NCI-H2171 treated with DMSO at 0.1 percent for 48 hours (cell line): ENCODE measurements around the gene CNOT3.

Experiments used
- DNase-seq: peaks from one replicate; lab custom pipeline; 2025; lab: John Stamatoyannopoulos, UW

Gene CNOT3

DNA sequence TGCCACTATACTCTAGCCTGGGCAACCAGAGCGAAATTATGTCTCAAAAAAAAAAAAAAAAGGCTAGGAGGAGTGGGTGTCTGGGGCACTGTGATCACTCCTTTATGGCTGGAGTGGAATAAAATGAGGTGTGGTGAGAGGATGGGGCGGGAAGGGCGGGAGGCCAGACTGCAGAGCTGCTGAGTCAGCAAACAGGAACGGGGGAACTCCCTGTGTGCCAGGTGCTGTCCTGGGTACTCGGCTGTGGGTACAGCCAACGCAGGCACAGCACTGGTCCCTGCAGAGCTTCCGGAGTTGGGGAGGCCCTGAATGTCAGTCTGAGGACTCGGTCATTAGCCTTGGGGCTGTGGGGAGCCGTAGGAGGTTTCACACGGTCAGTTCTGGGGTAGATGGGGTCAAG, 16.3 kb upstream of the CNOT3 start:
- no peak for DNase-seq

DNA sequence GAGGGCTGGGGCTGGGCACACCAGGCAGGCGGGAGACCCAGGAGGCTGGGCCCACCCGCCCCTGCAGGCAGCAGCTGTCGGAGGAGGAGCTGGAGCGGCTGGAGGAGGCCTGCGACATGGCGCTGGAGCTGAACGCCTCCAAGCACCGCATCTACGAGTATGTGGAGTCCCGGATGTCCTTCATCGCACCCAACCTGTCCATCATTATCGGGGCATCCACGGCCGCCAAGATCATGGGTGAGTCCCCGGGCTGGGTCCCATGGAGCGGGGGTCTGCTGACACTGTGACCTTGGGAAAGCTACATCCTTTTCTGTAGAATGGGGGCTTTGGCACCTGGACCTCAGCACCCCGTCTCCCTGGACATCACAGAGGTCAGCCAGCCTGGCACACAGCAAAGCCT, 13.9 kb upstream of the CNOT3 start:
- DNase-seq = no peak

DNA sequence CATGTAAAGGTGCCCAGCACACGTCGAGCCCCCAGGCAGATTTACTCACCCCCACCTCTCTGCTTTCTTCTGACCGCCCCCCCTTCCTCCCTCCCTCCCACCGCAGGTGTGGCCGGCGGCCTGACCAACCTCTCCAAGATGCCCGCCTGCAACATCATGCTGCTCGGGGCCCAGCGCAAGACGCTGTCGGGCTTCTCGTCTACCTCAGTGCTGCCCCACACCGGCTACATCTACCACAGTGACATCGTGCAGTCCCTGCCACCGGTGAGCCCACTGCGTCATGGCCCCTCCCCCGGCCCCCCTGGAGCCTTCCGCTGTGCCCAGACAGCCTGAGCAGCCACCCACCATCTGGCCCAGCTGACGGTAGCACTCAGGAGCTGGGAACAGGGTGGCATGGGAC, 13.2 kb upstream of the CNOT3 start:
- no peak for DNase-seq

DNA sequence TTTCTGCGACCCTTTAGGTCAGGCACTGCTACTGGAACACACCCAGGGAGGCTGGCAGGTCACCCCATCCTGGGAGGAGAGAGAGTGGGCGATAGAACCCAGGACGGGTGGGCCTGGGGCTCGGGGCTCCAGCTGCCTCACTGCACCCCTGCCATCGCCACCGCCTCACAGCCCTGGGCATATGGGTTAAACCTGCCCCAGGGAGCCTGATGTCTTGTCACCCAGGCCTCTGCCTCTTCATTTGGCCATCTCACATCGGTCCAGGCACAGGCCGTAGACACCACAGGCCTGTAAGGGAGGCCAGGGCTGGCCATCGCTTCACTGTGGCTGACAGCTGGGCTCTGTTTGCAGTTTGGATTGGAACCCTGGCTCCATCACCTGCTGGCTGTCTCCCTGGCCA, 11.8 kb upstream of the CNOT3 start:
- DNase-seq = no peak

DNA sequence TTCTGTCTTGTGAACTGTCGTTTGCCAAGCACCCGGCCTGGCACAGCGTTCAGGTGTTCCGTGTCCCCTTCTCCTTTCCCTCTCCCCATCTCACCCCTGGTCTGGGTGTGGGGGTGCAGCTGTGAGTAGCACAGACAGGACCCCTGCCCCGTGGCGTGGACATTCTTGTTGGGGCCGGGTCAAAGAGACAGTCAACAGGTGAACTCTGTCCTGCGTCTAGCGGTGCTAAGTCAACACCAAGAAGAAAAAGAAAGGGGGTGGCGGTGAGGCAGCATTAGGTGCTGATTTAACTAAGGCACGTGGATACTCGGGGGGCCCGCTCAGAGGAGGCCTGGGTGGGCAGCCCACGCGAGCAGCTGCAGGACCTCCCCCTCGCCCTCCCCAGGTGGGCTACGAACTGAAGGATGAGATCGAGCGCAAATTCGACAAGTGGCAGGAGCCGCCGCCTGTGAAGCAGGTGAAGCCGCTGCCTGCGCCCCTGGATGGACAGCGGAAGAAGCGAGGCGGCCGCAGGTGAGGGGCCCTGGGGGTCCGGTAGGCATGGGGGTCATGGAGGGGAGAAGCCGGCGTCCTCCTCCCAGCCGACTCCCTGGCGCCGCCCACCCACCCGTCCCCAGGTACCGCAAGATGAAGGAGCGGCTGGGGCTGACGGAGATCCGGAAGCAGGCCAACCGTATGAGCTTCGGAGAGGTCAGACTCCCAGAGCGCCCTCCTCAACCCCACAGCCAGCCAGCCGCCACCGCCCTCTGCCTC, 9.7 kb upstream of the CNOT3 start:
- DNase-seq = no peak

DNA sequence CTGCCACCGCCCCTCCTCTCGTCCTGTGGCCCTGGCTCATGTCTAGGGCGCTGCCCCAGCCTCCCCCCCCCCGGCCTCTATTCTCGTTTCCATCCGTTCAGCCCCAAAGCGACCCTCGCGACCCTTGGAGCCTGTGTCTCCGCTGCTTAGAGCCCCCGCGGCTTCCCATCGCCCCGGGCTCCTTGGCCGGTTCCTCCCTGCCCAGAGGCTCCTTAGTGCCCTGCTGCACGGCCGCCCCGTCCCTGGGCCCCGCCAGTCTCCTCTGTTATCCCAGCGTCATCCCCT, 9.2 kb upstream of the CNOT3 start:
- DNase-seq = no peak

DNA sequence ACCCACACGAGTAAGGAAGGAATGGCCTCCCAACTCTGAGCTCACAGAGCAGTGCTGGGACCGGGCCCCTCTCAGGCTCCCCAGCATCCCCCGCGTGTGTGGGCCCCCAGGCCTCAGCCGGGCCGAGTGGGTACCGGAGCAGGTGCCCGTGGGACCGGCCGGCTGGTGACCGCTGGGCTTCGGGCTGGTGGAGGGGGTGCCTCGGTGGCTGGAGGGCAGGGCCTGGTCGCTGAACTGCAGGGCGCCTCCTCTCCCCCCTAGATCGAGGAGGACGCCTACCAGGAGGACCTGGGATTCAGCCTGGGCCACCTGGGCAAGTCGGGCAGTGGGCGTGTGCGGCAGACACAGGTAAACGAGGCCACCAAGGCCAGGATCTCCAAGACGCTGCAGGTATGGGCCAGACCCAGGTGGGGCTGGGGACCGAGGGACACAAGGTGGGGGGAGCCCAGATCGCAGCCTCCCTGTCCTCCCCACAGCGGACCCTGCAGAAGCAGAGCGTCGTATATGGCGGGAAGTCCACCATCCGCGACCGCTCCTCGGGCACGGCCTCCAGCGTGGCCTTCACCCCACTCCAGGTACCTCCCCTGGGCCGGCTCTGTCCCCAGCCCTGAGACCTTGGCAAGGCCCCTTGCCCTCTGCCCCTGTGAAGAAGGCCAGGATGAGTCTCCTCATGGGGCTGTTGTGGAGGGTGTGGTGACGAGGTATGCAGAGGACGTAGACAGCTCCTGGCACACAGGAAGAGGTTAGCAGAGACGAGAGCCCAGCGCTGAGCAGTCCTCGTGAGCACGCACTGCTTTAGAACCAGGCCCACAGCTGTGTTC, 8.6 kb upstream of the CNOT3 start:
- no peak for DNase-seq

DNA sequence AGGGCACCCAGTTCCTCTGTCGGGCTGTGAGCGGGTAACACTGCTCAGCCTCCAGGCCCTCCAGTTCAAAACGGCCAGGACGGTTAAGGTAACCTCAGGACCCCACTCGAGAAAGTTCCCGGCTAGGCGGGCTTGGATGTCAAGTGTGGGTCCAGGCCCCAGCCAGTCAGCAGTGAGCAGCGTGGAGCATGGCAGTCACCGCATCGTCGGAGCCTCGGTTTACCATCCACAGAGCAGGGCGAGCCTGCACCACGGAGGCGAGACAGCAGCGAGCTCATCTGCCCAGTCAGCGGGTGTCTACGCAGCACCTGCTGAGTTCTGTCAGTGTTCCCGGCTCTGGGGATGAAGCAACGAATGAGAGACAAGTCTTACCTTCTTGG, 8.0 kb upstream of the CNOT3 start:
- DNase-seq = no peak

DNA sequence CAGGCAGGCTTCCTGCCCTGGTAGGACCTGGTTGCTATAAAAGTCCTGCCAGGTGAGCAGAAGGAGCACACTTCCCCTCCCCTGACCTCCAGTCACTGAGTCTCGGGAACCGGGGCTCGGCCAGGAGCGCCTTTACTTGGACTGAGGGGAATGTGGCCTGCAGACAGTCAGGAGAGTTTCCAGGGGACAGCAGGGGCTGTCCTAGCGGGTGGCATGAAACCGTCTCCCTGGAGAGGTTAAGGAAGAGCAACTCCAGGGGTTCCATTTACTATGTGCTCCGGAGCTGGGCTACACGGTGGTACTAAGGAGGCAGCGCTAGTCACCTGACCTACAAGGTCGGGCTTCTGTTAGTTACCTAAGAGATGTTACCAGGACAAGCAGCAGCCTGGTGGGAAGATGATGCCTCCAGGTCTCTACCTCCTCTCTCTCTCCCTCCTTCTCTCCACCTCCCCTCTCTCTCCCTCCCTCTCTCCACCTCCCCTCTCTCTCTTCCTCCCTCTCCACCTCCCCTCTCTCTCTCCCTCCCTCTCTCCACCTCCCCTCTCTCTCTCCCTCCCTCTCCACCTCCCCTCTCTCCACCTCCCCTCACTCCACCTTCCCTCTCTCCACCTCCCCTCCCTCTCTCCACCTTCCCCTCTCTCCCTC, 4.1 kb upstream of the CNOT3 start:
- DNase-seq = peak; percentile 80

DNA sequence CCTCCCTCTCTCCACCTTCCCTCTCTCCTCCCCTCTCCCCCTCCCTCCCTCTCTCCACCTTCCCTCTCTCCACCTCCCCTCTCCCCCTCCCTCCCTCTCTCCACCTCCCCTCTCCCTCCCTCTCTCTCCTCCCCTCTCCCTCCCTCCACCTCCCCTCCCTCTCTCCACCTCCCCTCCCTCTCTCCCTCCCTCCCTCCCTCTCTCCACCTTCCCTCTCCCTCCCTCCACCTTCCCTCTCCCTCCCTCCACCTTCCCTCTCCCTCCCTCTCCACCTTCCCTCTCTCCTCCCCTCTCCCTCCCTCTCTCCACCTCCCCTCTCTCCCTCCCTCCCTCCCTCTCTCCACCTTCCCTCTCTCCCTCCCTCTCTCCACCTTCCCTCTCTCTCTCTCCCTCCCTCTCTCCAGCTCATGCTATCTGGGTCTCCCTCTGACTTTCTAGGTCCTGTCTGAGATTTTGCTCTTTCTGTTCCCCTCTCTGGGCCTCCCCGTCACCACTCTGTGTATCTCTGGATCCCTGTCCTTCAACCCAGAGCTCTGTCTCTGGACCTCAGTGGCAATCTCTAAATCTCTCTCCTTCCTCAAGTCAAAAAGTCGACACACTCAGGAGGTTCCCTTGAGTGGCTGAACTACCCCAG, 3.5 kb upstream of the CNOT3 start:
- DNase-seq = no peak

DNA sequence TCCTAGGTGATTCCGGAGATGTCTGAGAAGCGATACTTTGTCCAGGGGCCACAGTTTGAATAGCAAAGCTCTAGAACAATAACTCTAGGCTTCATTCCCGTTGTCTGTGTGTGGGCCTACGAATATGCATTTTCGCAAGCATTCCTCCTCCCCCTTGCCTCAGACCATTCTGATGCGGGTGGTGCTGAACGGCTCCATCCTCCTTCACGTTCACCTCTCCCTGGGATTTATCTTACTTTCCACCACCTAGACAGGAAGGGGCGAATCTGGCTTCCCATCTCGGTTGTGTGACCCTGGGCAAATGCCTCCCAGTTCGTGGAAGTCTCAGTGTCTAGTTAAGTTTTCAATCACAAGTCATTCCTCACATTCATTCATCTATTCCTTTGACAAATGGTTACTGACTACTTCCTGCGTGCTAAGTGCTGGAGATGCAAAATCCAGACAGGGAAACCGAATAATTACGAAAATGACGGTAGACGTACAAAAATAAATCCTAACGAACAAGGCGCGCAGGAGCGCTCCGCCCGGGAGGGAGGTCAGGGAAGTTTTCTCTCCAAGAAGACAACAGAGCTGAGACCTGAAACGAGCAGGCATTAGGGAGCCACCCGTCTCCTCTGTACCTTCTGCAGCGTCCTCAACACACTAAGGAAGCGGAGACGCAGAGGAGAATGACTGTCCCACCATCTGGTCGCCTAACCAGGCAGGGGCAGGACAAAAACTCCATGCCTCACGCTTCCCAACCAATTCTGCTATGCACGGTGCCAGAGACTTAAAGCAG, 1.3 kb upstream of the CNOT3 start:
- peak; percentile 75 for DNase-seq

DNA sequence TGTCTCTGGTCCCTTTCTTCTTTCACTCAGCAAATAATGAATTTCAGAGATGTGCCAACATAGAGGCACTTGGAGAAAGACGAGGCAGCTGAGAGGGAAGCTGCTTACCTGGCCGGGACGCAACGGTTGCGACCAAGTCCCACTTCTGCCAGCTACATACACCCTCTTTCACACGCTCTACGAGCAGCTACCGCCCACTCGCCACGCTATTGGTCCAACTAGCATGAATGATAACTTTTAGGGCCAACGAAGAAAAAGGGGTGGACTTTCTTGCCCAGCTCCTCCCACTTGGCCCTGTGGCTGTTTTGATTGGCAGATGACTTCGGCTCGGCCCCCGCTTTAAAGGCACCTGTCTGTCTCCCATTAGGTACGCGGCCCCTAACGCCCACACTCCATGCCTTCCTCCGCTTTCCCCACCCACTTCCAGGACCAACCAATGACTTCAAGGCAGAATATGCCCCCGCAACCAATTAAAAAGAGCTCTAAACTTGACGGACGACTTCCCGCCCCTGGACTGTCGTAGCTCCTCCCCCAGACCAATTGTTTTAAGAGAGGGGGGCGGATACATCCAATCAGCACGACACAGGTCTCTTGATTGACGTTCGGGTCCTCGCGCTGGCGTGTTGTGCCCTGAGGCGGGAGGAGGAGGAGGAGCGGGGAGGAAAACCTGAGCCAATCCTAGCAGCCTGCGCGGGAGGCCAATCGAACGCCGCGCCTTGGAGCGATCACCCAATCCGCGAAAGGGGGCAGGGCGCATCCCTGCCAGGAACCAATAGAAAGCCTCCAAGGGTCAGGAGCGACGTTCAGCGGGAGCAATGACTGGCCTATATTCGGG, 481 bp upstream of the CNOT3 start:
- peak; percentile 100 for DNase-seq

DNA sequence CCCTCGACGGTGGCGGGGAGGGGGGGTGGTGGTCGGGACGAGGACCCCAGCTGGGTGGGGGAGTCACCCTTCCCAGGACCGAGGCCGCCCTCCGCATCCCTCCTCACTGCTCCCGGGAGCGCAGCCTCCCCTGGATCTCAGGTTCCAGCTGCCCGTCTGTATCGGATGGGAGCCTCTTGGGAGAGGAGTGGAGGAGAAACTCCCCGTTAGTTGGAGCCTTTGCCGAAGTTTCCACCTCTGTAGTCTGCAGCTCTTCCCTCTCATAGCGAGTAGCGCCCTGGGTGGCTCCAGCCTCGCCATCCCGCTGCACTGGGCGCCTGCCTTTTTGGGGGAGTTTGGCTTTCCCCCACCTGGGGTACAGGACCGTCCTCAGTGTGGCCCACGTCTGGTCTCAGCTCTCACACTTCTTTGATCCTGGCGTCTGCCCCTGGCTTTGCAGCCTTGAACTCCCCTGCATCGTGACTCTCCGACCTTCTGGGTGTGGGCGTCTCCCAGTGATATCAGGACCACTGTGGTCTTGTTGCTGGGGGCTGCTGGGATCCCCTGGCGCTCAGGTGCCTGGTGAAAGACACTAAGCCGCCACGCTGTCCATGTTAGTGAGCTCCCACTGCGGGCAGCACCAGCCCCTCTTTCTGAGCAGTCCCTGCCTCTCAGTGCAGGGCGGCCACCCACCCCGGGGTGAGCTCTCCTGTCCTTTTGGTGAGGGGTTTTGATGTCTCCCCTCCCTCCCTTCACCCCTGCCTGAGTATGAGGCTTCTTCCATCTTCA, 1.1 kb downstream of the CNOT3 start:
- DNase-seq = peak; percentile 18

DNA sequence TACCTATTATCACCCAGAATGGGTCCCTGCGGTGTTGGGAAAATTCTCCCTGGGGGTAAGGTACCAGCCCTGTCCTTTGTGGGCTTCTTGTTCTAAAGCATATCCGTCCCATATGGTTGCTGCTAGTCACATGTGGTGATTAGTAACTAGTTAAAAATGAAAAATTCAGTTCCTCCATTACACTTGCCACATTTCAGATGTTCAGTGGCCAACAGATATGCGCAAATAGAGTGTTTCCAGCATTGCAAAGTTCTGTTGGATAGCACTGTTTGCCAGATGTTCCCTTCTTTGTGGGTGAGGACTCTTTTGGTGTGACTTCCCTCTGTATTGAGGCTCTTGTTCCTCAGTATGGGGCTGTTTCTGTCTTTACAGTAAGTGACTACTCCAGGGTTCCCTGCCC, 3.8 kb downstream of the CNOT3 start:
- DNase-seq = no peak

DNA sequence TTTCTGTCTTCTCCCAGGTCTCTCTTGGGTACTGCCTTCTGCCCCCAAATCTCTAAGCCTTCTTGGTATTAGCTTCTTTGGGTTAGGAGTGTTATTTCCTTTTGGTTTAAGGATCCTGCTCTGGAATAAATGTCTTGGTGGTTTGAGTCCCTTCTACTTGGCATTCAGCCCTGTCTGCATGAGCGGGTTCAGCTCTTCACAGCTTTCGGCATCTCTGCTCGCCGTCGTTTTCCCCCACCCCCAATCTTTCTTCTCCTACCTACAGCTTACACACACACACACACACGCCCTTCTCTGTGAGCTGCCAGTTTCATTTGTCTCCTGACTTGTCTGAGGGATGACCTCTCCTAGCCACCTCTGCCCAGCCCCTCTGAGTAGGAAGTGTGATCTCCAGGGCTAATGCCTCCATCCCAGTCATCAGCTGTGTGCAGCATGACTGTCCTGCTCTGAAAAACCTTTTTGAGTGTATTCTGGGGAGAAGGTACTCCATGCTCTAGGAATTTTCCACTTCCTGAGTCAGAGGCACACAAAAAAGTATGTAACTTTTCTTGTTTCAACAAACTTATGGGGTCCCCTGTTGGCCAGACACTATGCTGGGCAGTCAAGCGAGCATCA, 4.7 kb downstream of the CNOT3 start:
- DNase-seq = no peak

DNA sequence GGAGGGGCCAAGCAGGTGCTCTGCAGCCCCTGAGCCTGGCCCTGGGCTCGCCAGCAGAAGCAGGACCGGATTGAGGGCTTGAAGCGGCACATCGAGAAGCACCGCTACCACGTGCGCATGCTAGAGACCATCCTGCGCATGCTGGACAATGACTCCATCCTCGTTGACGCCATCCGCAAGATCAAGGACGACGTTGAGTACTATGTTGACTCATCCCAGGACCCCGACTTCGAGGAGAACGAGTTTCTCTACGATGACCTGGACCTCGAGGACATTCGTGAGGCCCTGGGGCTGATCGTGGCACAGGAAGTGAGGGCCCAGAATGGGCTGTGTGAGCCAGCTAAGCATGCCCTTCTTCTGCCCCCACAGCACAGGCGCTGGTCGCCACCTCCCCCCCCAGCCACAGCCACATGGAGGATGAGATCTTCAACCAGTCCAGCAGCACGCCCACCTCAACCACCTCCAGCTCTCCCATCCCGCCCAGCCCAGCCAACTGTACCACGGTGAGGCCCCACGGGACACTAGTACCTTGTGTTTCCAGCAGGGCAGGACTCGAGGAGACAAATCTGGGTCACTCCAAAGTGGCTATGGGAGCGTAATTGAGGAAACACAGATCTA, 8.1 kb downstream of the CNOT3 start:
- DNase-seq = no peak

DNA sequence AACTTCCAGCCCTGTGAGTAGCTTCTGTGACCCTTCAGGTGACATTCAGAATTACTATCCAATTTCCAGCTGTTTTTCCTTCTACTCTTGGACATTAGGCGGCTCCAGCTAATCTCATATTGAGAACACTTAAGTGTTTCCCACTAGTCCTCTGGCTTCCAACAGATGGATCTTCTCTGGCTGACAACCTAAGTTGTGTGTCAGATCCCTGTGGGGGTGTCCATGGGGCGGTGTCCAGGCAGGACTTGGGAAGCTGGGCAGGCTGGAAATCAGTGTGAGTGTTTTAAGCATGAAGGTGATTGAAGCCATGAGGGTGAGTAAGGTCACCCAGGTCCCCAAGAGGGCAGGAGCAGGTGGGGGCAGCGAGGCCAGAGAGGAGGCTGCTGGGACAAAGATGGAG, 10.1 kb downstream of the CNOT3 start:
- DNase-seq = no peak

DNA sequence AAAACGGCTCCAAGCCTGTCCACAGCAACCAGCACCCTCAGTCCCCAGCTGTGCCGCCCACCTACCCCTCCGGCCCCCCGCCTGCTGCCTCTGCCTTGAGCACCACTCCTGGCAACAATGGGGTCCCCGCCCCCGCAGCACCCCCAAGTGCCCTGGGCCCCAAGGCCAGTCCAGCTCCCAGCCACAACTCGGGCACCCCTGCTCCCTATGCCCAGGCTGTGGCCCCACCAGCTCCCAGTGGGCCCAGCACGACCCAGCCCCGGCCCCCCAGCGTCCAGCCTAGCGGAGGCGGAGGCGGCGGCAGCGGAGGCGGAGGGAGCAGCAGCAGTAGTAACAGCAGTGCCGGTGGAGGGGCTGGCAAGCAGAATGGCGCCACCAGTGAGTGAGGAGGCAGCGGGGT, 10.6 kb downstream of the CNOT3 start:
- no peak for DNase-seq

DNA sequence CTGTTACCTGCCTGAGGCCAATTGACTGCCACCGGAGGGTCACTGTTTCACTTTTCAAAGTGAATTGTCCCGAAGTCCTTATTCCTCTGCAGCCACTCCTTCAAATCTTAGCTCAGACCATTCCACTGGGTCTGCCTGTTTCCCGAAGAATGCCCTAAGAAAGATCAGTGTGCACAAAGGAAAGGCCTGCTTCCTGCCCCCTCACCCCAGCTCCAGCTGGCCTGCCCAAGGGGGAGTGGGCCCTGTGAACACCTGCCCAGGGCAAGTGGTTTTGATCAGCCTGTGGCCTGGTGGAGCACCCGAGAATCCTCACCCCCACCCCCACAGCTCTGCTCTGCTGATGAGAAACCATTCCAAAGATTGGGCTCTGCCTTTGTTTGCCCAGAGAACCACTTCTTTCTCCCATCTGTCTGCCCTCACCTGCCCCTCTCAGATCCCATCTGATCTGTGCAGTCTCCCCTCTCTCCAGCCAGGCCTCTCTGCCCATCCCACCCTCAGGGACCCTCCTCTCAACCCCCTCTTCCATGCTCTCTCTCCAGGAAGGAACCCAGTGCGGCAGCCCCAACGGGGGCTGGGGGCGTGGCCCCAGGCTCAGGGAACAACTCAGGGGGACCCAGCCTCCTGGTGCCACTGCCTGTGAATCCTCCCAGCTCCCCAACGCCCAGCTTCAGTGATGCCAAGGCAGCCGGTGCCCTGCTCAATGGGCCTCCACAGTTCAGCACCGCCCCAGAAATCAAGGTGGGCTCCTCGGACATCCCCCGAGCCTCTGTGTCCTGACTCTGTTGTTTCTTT, 11.7 kb downstream of the CNOT3 start:
- DNase-seq = no peak
